HG03108 (cell line): ENCODE data around the gene GPR37L1.

ENCODE experiments used
- ATAC-seq: cut with Tn5 transposase; IDR thresholded peaks from one replicate; pipeline ENCODE4 v1.9.1; 2021; ENCODE audit warnings: moderate library complexity; ENCODE audit not compliant: unreplicated experiment

Gene GPR37L1

DNA sequence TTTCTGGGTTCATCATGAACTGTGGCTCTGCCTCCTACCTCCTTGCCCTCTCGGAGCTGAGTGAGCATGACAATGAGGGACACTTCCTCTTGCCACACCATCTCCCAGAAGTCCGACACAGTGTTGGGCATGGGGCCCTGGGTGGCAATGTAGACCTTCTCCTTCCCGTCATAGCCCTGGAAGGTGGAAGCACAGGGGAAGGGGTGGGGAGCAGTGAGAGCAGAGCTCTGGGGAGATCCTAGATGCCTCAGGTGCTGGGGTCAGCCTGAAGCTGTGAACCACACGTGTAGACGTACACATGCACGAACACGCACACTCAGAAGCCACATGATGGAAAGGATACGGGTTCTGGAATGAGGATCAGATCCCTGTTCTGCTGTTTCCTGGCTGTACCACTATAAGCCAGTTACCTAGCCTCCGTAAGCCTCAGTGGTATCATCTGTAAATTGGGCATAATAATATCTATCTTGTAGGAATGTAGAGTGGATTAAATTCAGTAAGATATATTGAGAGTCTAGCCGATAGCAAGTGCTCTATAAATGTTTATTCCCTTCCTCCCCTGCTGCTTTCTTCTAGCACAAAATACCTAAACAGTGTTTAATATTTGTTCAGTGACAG is 31.5 kb downstream of the GPR37L1 start:
- no peak for ATAC-seq

DNA sequence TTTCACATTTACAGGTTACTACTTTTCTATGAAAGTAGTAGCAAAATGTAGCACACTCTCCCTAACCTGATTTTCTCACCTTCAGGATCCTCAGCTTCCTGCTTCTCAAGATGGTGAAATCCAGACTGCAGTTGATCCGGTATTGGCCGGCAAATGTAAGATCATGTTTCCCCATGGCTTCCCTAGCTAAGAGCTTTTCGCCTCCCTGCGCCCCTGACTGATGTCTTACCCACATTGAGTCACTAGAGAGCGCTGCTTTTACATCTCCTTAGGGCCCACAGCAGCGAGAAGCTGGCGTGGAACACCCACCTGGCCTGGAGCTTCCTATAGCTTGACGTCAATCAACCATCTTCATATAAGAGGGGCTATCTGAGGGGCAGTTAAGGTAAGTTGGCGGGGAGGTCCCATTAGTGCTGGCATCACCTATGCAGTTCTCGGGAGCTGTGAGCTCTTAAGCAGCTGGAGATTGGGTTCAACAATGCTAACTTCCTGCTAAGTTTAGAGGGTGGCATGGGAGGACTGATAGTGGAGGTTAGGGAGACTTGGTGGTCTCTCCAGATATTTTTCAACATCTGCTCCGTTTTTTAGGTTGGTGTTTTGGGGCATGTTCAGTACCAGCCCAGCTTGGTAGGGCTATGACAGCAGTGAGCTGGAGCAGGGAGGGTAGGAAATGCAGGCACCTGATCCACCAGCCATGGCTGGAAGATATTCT is 32.2 kb downstream of the GPR37L1 start:
- no peak for ATAC-seq

DNA sequence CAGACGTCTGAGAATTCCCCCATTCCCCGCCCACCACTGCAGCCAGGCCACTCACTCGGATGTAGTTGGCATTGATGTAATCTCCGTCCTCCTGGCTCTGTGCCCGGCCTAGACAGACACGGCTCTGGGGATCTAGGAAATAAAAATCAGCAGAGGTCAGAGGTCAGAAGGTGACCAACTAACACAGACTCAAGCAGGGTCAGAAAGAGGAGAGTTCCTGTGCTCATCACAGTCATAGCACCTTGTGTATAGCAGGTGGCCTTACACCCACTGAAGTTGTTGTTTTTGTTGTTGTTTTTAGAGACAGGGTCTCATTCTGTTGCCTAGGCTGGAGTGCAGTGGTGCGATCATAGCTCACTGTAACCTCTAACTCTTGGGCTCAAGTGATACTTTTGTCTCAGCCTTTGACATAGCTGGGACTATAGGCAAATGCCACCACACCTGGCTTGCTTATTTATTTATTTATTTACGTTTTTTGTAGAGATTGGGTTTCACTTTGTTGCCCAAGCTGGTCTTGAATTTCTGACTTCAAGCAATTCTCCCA is 32.8 kb downstream of the GPR37L1 start:
- ATAC-seq = no peak

DNA sequence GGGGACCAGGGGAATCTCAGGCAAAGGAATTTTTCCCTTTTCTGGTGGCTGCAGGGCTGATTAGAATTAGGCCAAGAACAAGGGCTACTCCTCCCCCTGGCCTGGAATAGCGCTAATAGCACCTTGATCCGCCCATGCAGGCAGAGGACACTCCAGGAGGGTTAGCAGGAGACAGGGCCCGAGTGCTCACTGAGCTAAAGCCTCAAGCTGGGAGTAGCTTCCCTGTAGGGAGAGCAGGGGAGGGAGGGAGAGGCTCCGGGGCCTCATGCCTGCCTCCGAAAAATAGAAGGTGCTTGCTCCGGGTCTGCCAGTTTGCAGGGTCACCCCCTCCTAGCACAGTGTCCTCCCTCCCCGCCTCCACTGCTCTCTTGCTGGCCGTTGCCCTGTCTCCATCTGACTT is 33.9 kb downstream of the GPR37L1 start:
- no peak for ATAC-seq

DNA sequence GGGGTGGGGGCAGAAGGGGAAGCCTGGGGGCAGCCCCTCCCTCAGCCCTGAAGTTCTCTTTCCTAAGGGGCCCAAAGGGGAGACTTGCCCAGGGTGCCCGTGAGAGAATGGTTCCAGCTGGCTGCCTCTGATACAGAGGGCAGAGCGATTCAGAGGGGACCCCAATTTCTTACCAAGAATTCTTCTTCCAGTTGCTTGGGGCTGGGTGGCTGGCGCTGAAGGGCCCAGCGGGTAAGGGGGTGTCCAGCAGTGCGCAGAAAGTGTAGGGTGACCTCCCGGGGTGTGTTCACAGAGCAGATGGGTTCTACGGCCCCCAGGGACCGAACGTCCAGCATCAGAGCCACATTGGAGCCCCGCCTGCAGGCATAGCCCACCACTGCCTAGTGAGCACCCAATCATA is 35.2 kb downstream of the GPR37L1 start:
- ATAC-seq = no peak

DNA sequence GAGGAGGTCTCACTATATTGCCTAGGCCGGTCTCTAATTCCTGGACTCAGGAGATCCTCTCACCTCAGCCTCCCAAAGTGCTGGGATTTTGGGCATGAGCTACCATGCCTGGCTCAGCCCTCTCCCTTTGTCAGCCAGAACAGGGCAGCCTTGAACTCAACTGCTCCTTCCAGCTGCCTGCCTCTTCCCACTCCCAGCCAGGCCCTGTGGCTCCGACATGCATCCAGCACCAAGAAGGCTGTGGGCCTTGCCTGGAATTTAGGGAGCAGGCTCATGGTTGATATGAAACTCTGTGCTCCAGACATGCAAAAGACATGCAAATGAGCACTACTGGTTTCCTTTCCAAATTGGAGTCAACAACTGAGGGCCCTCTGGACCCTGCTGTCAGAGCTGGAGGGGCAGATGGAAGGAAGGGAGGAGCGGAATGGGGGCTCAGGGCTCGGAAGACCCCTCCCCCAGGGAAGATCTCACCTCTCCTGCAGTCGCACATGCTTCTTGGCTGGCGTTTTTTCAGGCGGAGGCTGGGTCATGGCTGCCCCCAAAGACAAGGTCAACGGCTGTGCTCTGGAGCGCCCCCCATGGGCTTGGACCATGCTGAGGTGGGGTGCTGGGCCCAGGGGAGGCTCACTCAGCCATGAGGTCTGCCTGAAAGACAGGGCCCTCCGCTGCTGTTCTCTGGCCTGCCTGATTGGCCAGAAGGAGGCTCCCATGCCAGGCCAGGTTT is 36.3 kb downstream of the GPR37L1 start:
- ATAC-seq = no peak

DNA sequence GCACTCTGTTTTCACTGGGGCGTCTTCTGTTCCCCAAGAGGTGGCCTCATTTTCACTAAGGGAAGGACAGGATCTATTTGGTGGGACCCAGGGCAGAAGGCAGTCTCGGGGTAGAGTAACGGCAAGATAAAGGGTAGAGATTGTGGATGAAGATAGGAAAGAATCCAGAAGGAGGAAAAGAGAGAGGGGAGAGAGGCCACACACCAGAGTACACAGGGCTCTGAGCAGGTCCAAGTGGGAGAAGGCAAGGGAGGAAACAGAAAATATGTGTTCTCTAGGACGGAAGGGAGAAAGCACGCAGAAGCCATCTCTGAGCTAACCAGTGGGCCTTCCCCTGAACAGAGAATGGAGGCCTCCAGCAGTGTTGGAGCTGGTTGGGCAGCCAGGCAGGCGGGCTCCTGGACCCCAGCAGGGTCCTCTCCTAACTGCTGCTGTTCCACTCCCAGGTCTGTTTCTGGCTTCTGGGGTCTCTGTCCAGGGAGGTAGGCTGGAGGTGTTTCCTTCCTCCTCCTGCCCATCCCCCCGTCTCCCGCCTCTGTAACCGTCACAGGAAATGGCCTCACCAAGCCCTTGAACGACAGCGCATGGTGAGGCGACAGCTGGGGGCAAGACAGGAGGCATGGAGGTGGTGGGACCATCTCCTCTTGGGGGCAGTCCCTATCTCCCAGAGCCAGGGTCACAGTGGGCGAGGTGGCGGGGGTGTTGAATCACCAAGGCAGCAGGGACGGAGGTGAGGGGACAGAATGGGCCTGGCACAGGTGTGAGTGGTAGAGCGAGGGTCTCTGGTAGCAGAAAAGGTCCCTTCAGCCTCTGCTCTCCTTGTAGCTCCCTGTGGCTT is 37.0 kb downstream of the GPR37L1 start:
- no peak for ATAC-seq

DNA sequence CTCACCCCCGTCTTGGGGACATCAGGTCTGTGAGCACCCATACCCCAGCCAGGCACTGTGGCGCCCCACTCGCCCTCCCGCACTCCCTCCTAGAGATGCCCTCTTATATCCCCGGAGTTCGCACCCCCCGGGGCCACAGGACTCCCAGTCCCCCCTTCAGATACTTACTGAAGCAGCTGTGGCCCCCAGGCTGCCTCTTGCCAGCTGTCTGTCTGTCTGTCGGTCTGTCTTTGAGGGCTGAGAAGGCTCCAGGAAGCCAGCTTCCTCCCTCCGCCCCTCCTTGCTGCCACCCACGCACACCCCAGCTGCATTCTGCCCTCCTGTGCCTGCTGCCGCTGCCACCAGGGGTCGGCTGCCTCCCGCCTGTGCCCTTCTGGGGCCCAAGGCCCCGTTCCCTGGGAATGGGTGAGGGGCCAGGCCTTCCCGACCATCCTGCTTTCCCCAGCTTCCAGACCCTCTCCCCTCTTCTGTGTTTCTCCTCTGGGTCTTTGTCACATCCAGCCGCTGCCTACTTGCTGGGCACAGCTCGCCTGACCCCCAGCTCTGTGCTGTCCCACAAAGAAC is 37.7 kb downstream of the GPR37L1 start, which contains the start of gene PTPN7:
TSS of gene PTPN7 (minus strand) at position 226 of the 564 bp plus-strand sequence. CDS start 1,200 bp downstream, outside the sequence.
- peak; percentile 34 for ATAC-seq

DNA sequence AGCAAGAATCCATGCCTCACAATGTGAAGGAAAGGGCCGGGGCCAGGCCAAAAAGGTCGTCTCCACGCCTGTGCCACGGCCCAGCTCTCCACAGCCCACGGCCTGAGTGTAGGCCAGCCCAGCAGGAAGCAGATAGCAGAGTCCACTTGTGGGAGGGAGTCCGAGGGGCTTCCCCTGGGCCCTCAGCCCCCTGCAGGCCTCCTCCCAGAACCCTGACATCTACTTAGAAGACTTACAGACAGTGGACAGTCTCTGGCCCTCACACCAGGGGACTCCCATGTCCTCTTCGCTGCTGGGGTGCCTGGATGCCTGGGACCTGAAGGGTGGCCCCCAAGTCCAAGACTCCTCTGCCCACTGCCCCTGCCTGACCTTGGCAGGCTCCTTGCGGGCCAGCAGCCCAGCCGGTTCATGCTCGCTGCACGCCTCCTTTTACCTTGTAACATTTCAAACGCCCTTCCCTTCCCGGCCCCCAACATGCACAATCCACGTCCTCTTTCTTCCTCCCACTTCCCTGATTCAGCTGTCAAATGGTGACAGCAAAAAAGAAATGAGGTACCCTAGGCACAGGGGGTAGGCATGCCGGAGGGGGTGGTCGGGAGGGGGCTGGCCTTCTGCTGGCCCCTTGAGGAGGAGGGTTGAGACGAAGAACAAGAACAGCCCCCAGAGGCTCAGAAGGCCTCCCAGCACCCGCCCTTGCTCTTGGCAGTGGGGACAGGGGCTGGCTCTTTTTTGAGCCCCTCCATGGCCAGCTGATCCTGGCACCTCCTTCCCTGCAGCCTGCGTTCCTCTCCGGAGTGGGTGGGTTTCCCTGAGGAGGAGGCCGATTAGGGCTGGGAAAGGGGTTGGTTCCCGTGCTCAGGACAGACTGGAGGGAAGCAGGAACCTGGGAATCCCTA is 38.7 kb downstream of the GPR37L1 start:
- ATAC-seq = no peak

DNA sequence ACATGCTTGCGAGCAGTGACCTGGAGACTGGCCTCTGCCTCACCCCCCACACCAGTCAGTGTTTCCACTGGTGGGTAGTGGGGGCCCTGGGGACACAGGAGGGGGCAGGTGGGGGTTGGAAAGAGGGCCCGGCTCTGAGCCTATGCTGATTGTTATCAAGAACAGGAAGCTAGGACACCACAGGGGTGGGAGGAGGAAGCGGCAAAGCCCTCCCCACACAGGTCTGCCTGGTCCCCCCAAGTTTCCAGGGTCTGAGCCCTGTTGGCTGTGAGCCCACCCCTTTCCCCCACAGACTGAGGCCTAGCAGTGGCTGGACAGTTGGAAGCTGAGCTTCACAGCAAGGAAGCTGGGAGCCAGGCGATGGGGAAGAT is 39.3 kb downstream of the GPR37L1 start:
- peak; percentile 32 for ATAC-seq

DNA sequence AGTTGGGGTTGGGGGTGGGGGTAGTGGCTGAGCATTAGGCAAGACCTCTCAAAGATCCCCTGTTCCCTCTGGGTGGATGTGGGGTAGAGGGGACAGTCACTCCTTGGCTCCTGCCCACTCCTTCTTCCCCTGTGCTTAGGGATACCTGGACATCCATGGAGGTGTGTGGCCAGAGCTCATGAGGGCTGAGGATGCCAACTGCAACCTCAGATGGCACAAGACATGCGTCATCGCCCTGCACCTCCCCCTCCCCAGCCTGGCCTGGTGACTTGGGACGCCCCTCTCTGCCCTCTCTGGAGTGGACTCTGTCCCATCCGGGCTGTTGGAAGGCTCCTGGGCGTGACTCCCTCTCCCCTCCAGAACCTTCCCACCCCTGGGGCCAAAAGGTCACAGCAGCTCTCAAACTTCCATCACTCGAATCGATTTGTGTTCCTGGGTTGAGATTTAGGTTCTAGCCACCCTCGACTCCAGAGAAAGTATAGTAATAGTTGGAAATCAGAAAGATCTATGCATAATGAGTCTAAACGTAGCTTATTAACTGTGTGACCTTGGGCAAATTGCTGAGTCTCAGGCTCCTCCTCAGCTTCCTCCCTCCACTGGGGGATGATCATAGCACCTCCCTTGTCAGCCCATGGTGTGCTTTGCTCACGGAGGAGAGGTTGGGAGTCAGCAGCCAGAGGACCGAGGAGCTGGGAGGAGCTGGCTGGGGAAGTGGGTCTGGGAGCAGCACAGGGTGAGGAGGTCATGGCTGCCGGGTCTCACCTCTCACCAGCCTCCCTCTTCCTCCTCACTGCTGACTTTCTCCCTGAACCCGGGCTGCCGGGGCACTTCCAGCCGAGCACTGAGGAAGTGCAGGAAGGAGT is 39.9 kb downstream of the GPR37L1 start:
- ATAC-seq = no peak

DNA sequence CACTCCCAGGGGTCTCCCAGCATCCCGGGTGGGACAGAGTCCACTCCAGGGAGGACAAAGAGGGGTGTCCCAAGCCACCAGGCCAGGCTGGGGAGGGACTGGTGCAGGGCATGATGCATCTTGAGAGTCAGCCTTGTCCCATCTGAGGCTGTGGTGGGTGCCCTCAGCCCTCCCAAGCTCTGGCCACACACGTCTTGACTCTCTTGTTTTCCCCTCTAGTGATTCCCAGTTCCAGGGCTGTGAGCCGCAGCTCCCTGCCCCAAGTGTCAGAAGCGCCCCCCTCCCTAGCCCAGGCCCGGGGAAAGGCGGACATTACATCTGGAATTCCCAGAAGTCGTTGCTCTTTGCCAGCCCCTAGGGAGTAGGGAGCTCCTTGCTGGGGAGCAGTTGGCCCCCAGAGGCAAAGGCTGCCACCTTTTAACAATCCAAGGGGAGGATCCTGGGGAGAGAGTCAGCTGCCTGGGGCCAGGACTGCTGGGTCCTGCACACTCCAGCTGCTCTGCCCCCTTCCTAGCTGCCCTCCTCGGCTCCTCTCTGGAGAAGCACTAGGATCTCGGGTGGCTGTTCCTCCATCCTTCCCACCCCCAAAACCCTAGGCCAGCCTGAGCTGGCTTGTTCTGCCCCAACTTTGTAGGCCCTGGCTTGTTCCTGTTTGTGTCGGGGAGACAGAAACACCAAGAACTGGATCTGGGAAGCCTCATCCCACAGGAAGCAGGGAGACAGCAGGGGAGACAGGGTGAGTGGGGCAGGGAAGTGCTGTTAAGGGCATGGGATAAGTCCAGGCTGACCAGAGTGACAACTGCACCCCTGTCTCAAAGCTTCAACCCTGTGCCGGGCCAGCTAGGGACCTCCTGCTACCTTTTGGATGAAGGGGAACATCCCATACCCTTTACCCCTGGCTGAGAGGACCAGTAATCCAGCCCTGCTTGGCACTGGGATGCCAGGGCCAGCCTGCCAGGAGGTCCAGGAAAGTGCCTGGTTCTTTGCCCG is 40.9 kb downstream of the GPR37L1 start:
- no peak for ATAC-seq

DNA sequence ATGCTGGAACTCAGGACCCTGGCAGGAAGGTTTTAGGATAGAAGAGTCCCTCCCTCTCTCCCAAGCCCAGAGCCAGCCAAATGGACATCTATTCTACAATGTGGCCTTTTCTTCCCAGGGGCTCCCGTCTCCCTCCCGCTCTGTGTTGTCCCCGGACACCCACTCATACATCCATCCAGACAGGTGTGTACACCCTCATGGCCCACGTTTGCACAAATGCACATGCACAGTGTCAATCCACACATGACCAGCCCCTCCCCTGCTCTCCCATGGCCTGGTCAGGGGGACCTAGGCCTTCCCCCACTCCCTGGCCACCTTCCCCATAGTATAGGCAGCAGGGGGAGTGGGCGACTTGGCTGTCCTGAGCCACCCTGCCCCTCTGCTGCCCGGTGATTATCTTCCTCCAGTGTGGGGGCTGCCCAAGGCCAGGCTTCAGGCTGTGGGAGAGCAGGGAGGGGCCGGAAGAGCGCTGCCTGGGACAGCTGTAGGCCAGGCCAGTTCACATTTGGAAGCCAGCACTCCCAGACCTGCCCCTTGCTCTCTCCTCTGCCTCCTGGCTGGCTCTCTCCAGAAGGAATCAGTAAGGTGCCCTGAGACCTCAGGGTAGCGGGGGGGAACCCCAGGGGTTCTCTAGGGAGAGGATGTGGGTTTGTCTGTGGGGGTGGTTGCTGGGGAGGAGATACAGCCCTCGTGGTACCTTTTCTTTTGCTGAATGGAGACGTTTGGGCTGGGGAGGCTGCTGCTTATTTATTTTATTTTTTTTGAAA is 41.7 kb downstream of the GPR37L1 start:
- ATAC-seq = peak; percentile 48

DNA sequence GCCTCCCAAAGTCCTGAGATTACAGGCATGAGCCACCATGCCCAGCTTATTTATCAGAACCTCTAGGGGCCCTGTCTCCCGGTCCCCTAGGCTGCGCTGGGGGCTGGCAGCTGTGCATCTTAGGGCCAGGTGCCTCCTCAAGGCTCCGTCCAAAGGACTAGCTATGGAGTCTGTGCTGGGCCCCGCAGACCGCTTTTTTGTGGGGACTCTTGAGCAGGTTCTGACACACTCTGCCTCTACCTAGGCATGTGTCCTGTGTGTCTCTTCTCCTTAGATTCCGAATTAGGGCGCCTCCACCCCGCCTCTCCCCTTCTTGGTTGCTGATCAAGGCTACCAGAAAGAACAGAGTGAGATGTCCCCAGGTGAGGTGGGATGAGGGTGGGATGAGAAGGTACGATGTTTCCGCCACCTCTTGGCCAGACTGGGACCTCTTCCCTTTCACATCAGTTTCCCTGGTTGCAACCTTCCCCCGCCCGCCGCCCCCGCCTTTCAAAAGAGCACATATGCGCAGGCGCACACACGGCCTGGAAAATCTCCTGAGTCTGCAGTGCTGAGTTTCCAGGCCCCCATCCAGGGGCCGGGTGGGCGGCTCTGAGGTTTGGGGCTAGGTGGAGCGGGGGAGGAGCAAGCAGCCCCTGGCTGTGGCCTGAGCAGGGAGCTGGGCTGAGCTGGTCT is 42.7 kb downstream of the GPR37L1 start:
- ATAC-seq = no peak

DNA sequence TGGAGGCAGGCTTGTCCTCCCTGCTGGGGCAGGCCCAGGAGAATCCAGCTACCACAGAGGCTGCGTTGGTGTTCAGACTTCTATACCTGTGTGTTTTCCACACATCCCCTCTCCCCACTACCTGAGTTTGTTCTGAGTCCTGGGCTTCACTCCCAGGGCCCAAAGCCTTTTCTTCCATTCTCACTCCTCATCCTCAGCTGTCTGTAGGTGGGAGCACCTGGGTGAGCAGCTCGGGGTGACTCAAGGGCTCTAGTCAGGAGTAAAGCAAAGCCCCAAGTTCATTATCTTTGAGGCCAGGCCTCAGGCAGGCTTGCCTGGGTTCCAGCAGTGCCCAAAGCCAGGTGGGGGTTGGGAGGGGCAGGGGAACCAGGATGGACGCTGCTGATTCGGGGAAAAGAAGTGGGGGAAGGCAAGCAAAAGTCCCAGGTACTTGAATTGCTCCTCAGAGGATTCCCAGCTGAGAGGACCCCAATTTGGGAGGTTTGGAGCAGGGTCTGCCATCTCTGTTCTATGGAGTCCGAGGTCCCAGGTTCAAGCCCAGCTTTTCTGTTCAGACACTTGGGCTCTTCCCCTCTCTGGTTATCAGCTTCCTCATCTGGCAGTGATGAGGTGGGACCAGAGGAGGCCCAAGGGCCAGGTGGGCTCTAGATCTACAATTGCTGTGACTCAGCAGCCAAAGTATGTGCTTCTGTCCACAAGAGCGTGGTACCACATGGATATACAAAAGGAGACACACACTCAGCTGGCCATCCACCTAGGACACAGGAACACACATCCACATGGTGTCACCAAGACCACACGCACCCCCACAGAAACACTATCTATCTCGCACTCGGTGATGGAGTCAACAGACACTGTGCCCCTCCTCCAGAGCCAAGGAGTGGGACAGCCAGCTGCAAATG is 43.5 kb downstream of the GPR37L1 start:
- no peak for ATAC-seq
